GM19468 (cell line): ENCODE measurements around the gene SUFU.

Source experiments
- ATAC-seq: cut with Tn5 transposase; IDR thresholded peaks from one replicate; pipeline ENCODE4 v1.9.1; 2021; ENCODE audit warnings: mild to moderate bottlenecking, moderate library complexity, moderate number of reproducible peaks; ENCODE audit not compliant: unreplicated experiment; ENCODE audit errors: extremely low read depth

SUFU gene

DNA sequence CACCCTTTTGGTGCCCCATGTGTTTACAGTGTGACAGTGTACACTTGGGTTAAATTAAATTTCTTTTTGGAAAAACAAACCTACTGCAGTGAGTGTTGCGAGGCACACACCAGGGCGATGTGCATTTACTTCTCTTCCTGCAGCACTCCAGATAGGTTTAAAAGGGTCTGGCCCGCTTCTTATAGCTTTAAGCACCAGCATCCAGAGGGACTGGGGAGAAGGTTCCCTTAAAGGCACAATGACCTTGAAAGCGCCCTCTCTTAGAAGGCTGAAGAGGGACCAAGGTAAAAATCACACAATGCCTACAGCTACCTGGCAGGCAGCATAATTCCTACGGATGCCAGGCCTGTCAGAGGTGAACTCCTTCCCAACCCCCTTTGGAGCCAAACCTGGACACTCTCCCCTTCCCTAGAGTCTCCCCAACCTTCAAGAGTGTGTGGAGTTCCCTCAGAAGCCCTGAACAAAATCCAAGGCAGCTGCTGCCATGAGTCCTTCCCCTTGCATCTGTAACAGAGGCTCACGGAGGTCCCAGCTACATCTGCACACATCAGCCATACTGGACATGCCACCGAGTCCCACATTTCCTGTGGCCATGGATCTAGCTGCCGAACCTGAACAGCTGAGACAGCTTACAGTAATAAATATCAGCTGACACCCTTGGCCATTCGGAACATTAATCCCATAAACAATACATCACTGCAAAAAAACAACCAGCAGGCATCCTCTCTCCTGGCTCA, 173.7 kb downstream of the SUFU start:
- no peak for ATAC-seq

DNA sequence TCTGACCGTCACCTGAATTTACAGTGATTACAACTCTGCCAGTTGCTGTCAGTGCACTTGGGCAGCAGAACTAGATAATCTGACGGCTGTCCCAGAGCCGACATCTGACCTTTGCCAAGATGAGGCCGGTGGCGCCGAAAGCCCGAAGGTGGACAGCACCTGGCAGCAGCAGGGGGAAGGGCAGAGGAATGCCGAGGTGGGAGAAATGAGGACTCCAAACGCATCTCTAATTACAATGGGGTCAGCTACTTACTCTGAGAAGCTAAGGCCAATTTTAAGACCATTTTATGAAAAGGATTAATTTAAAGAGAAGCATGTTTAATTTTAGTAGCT, 174.3 kb downstream of the SUFU start:
- no peak for ATAC-seq

DNA sequence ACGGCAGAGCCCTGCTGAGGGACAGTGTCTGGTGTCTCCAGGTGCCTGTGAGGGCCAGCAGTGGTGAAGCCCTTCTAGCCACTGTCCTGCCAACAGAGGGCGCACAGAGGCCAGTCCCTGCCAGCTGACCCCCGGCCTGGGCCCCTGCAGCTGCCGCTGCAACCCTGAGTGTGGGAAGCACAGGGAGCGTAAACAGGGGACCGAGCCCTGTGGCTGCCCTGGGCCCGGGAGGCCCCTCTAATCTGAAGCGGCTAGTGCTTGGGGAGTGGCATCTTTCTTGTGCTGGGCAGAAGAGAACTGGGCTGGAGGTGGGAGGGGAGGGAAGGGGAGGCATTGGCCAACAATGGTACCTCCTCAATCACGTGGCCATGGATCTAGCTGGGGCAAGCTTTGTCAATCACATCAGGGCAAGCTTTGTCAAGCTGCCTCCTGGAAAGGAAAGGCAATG, 175.1 kb downstream of the SUFU start:
- no peak for ATAC-seq

DNA sequence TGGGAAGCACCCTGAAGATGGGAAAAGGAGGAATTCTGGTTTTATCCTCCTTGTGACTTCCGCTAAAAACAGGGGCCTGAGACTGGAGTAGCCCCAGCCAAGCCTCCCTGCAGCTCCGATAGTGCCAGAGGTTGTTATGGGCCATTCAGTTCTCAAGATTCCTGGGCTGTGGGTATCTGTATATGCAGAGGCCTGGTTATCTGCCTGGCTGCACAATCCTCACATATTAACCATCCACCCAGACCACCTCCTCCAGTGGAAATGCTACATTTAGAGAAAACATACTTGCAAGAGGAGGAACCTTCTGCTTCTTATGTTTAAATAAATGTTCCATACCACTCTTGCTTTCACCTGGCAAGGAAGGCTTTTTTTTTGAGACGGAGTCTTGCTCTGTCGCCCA, 175.8 kb downstream of the SUFU start:
- ATAC-seq = no peak

DNA sequence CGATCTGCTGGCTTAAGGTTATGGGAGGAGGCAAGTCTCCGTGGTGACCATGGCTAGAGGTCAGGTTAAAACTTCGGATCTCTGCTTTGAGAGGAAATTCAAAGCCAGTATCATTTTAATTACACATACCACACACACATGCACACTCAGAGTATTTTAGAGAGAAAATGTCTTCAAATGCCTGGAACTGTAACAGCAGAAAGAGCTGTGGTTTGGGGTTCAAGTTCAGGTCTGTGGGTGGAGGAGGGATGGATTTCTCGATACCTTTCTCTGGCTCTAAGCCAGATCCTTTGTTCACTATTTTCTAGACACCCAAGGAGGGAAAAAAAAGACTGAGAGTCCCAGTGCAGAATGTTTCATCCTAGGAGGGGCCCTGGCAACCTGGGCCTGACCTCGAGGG, 177.9 kb downstream of the SUFU start:
- ATAC-seq = no peak

DNA sequence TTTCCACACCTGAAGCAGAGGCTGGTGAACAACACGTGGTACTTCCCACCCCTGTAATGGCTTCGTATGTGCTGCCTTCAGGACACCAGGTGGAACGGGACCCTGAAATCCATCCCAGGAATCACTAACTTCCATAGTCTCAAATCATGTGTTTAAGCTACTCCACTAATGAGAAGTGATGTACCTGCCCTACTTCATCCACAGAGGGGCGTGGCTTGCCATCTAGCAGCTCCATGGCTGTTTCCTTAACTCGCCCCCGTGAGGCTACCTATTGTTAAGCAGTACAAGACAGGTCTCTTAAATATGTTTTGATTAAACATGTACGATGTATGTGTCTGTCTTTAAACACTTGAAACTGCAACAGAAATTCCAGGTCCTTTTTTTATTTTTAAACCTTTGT, 178.6 kb downstream of the SUFU start:
- ATAC-seq = no peak

DNA sequence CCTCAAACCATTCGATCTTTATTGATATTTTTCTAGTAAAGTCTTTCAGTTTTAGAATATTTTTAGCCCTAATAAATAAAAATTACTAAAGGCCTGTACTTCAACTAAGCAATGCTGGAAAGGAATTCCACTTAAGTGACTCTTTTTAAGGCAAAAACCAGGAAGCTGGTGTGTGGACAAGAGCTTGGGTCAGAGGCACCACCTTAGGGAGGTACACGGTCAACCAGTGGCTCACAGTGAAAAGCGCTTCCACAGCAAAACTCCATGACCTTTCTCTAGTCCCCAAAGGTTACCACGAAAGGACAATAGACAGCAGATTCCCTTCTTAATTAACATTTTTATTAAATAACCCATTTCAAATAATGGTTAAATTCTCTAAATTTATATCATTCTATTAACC, 179.2 kb downstream of the SUFU start:
- ATAC-seq = no peak
